Heart left ventricle (tissue), 13 donors: ENCODE data around the gene GPR156.

Experiments used
- POLR2A ChIP-seq, 2 donors: fragments of 450-650 bp; IDR thresholded peaks; one replicate each; pipeline ENCODE4 v1.6.1; 2017; ENCODE audit warnings: antibody characterized with exemption in 2 of 2, mild to moderate bottlenecking in 2 of 2, moderate library complexity in 2 of 2
- TF ChIP-seq, protein P1 (sequence below), 12 donors: fragments of 200-600 bp; sonication (generic) in 4 of 12; IDR thresholded peaks; one replicate each; pipeline versions ENCODE4 v1.5.0 to v1.8.0; 2018 to 2022; ENCODE audit warnings: antibody characterized with exemption in 12 of 12, mild to moderate bottlenecking in 5 of 12
- donor health status: ischemic (EF 13 %, LVEDD 7.1; RV severe dilation, severe dysfunction).
- donor health status: DM: no; HTN: yes; CAD: no.
- donor health status: DM: no; HTN: no; CAD: no.
- donor health status: ischemic (EF 25% LVEDD 6.9; RV normal size, moderate dysfunction).
- donor health status: ischemic (EF 25% LVEDD 5.7; RV mildly dilated, moderate dysfunction).
- donor health status: ischemic (EF 35%, LVEDD 5.7; RV mildly dilated, moderate dysfunction).
- donor health status: nonischemic (EF 11% LVEDD 7.7; RV severe dilation, severe dysfunction).
- donor health status: DM: yes; HTN: yes; CAD: no.
- donor health status: PGD.
- donor health status: ischemic (EF 29% LVEDD 5.4; RV normal size, mild dysfunction).
- donor health status: nonischemic (EF 23%, LVEDD 6.1; RV moderate dilation, normal function).

DNA sequence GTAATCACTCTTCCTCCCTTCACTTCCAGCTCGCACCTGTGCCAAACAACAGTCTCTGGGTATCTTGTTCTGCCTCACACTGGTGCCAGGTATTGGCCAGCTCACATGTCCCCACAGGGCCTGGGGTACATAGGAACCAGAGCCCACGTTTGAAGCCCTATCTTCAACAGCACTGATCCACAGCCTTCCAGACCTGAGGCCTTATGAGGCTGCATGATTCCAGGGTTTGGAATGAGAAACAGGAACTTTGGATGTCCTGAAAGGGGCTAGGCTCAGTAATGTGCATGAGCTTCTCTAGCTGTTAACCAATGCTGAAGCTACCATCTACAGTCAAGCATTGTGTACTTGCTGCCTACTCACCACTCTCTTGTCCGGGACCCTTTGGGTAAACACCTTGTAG, 92.4 kb downstream of the GPR156 start:
- TF ChIP-seq, protein P1, sequence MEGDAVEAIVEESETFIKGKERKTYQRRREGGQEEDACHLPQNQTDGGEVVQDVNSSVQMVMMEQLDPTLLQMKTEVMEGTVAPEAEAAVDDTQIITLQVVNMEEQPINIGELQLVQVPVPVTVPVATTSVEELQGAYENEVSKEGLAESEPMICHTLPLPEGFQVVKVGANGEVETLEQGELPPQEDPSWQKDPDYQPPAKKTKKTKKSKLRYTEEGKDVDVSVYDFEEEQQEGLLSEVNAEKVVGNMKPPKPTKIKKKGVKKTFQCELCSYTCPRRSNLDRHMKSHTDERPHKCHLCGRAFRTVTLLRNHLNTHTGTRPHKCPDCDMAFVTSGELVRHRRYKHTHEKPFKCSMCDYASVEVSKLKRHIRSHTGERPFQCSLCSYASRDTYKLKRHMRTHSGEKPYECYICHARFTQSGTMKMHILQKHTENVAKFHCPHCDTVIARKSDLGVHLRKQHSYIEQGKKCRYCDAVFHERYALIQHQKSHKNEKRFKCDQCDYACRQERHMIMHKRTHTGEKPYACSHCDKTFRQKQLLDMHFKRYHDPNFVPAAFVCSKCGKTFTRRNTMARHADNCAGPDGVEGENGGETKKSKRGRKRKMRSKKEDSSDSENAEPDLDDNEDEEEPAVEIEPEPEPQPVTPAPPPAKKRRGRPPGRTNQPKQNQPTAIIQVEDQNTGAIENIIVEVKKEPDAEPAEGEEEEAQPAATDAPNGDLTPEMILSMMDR (IDR thresholded peaks at IDR 0.05), result no peak
- TF ChIP-seq POLR2A (IDR thresholded peaks at IDR 0.05), result no peak
